ENCODE measurements around the gene RAI1.
"Not testable (repeated sequence)": the region's sequence is repeated elsewhere in the genome, so short reads cannot be mapped to it uniquely, and the experiment has no call there.

The RAI1 gene

DNA sequence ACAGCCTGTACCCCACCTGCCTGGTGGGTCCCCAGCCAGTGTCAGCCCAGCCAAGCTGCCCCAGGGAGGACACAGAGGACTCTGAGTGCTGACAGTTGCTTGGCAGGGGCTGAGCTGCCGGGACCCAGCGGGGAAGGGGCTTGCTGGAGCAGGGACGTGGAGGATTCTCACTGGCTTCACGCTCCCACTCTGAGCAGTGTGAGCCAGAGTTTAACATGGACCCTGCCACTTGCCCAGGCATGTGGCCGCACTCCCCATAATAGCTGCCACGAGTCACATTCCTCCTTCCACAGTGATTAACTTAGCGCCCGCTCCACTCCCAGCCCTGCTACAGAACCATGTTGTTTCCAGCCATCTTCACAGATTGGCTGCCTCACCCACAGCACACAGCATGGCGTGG, 124.3 kb downstream of the RAI1 start:
- no peak for DNase-seq (ENCODE audit: low read depth, low spot score)
- in situ Hi-C loops (cut with HindIII; ENCODE audit: low sequenced_read_pairs): no loop called here
- no peak overlapping the region for H3K4me3 ChIP-seq (ENCODE audit: low read depth, low read length)
- TF ChIP-seq, protein P1, sequence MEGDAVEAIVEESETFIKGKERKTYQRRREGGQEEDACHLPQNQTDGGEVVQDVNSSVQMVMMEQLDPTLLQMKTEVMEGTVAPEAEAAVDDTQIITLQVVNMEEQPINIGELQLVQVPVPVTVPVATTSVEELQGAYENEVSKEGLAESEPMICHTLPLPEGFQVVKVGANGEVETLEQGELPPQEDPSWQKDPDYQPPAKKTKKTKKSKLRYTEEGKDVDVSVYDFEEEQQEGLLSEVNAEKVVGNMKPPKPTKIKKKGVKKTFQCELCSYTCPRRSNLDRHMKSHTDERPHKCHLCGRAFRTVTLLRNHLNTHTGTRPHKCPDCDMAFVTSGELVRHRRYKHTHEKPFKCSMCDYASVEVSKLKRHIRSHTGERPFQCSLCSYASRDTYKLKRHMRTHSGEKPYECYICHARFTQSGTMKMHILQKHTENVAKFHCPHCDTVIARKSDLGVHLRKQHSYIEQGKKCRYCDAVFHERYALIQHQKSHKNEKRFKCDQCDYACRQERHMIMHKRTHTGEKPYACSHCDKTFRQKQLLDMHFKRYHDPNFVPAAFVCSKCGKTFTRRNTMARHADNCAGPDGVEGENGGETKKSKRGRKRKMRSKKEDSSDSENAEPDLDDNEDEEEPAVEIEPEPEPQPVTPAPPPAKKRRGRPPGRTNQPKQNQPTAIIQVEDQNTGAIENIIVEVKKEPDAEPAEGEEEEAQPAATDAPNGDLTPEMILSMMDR (IDR thresholded peaks at IDR 0.05; ENCODE audit: low read depth, low read length): no peak

DNA sequence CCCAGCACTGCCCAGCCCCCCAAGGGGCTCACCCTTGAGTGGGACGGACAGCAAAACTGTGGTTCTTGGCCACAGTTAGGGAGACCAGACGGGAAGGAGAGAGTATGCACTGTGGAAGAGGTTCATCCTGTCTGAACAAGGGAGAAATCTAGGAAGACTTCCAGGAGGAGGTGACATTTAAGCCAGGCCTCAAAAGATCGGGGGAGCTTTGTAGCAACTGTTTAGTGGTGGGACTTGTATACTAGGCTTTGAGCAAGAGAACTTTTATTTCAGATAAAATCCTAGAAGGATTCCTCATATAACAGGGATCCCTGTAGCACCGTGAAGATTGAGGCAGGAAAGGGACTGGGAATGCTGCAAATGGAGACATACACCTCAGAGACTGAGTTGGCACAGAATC, 124.8 kb downstream of the RAI1 start:
- TF ChIP-seq, protein P1 (IDR thresholded peaks at IDR 0.05; ENCODE audit: low read depth, low read length): no peak
- no peak for DNase-seq (ENCODE audit: low read depth, low spot score)
- in situ Hi-C loops (cut with HindIII; ENCODE audit: low sequenced_read_pairs): no loop called here
- no peak overlapping the region for H3K4me3 ChIP-seq (ENCODE audit: low read depth, low read length)

DNA sequence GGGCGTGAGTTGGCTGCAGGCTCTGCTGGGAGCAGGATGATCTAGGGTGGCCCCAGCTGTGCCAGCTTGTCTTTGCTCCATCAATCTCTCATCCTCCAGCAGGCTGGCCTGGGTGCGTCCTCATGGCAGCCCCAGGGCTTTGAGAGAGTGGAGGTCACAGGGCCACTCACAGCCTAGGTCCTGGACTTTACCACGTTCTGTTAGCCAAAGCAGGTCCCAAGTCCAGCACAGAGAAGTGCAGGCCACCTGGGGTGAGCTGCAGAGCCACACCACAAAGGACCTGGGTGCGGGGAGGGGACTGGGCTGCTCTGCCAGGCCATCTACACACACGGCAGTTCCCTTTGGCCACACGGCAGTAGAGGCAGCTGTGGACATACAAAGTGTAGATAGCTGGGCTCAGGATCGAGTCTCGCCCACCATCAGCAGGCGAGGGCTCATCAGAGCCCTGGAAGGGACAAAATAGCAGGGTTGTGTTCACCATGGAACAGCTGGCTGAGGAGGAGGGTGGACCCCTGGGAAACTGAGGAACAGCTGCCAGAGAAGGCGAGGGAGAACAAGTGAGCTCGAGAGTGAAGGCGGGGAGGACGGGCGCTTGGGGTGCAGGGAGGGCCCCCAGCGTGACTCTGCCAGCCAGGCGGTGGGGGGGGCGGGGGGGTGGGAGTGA, 125.5 kb downstream of the RAI1 start:
- H3K4me3 ChIP-seq (ENCODE audit: low read depth, low read length): no peak overlapping the region
- DNase-seq (ENCODE audit: low read depth, low spot score): no peak
- in situ Hi-C loops (cut with HindIII; ENCODE audit: low sequenced_read_pairs): no loop called here
- TF ChIP-seq, protein P1 (IDR thresholded peaks at IDR 0.05; ENCODE audit: low read depth, low read length): no peak

DNA sequence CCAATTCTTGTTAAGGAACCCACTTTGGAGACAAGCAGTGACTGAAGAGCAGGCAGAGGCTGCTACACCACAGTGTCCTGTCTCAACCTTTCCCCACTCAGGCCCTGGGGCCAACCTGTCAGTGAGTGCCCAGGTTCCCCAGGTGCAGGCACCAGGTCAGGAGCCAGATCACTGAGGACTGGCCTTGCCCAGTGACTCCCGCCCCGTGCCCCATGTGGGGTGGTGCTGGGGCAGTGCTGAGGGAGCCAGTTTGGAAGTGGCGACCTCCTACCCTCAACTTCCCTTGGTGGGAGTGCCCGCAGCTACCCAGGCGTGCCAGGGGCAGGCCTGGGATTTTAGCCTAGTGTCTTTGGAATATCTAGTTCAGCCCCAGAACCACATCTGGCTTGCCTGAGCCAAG, 126.2 kb downstream of the RAI1 start:
- TF ChIP-seq, protein P1 (IDR thresholded peaks at IDR 0.05; ENCODE audit: low read depth, low read length): no peak

DNA sequence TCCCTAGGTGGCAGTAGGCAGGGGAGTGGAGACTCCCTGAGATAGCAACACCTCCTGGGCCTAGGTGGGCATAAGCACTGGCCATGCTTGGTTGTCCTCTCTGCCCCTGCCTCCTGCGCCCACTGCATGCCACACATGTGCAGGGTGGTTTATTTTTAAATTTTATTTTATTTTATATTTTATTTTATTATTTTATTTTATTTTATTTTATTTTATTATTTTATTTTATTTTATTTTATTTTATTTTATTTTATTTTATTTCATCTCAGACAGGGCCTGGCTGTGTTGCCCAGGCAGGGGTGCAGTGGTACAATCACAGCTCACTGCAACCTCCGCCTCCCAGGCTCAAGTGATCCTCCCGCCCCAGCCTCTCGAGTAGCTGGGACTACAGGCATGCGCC, 126.9 kb downstream of the RAI1 start:
- DNase-seq (ENCODE audit: low read depth, low spot score); H3K4me3 ChIP-seq (ENCODE audit: low read depth, low read length); in situ Hi-C loops (cut with HindIII; ENCODE audit: low sequenced_read_pairs): not testable (repeated sequence)

More for the DNA sequence above, 126.2 kb downstream of the RAI1 start:
- in situ Hi-C loops (cut with HindIII; ENCODE audit: low sequenced_read_pairs): no loop called here
- no peak for DNase-seq (ENCODE audit: low read depth, low spot score)
- no peak overlapping the region for H3K4me3 ChIP-seq (ENCODE audit: low read depth, low read length)

DNA sequence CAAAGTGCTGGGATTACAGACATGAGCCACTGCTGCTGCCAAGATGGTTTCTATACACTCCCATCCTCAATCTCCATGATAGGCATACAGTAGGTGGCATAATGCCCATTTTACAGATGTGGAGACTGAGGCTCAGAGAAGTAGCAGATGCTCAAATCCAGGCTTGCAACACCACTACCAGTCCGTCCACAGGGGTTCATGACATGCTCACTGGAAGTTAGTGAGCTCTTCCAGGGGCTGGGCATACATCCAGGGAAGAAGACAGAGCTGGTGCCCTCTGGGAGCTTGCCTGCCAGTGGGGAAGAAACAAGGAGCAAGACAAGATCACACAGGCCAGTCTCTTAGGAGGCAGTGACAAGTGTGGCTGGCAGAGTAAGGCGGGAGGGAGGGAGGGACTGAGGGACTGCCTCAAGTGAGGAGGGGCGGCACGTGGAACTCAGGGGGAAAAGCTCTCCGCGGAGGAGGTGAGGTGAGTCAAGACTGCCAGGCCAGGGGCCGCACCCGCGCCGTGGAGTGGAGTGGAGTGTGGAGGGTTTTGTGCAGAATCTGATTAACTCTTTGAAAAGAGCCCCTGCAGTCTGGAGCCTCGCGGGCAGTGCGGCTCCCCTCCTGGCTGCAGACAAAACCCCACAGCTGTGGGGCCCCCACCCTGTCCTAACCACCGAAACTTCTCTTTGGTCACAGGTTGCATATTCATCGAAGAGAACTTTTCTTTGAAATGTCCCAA, 127.6 kb downstream of the RAI1 start:
- TF ChIP-seq, protein P1 (IDR thresholded peaks at IDR 0.05; ENCODE audit: low read depth, low read length): no peak
- no peak overlapping the region for H3K4me3 ChIP-seq (ENCODE audit: low read depth, low read length)
- in situ Hi-C loops (cut with HindIII; ENCODE audit: low sequenced_read_pairs): no loop called here
- DNase-seq (ENCODE audit: low read depth, low spot score): peak; percentile 36

DNA sequence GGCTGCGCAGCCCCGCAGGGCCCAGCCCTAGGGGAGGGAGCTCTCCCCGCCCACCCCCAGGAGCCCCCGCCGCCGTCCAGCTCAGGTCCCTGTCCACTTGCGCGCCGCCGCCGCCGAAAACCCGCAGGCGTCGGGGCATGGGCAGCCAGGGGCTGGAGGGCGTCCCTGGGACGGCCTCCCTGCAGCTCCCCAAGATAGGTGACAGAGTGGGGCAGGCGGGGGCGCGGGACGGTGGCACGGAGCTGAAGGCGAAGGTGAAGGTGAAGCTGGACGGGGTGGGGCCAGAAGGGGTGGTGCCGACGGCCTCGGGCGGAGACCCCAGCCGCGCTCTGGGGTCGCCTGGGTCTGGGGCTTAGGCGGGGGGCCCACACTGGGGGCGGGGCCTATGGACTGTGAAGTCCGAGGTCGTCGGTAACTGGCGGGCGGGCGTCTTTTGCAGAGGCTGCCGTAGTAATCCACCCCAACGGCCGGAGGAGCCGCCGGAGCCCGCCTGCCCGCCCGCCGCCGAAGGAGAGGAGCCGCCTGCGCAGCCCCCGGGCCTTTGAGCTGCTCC, 128.3 kb downstream of the RAI1 start:
- H3K4me3 ChIP-seq (ENCODE audit: low read depth, low read length): no peak overlapping the region
- in situ Hi-C loops (cut with HindIII; ENCODE audit: low sequenced_read_pairs): no loop called here
- TF ChIP-seq, protein P1 (IDR thresholded peaks at IDR 0.05; ENCODE audit: low read depth, low read length): no peak
- no peak for DNase-seq (ENCODE audit: low read depth, low spot score)
